Mesodermal cell (in vitro differentiated cells): Measurements from ENCODE around the gene ADRA1B. TPM values are rescaled to one million over a fixed set of nuclear protein-coding genes. Genes with fewer than 3 reads are reported as not detected.

Experiments used
- H3K27ac ChIP-seq: 2 replicates; pipeline ENCODE4 v1.7.0; 2013; ENCODE audit warnings: mild to moderate bottlenecking, low read depth, low read length, moderate library complexity; ENCODE audit not compliant: severe bottlenecking
- H3K36me3 ChIP-seq: 2 replicates; pipeline ENCODE4 v1.7.1; 2013; ENCODE audit warnings: mild to moderate bottlenecking, low read length, moderate library complexity; ENCODE audit not compliant: control insufficient read depth, insufficient read depth
- H3K4me1 ChIP-seq: one replicate; pipeline ENCODE4 v1.7.1; 2013; ENCODE audit warnings: mild to moderate bottlenecking, low read length; ENCODE audit not compliant: insufficient read depth, control insufficient read depth, poor library complexity, severe bottlenecking
- H3K4me3 ChIP-seq: 2 replicates; pipeline ENCODE4 v1.7.0; 2013; ENCODE audit warnings: low read length, control low read depth, mild to moderate bottlenecking; ENCODE audit not compliant: insufficient read depth, poor library complexity, severe bottlenecking; ENCODE audit errors: extremely low read depth
- H3K9me3 ChIP-seq: 2 replicates; pipeline ENCODE4 v1.7.1; 2013; ENCODE audit warnings: mild to moderate bottlenecking, low read length, moderate library complexity; ENCODE audit not compliant: control insufficient read depth
- WGBS, 2 experiments: methylation state at CpG; one replicate each; pipeline ENCODE4 v1.1.5; 2013; ENCODE audit warnings: missing lambda C conversion rate in 2 of 2; ENCODE audit not compliant: insufficient coverage in 2 of 2; 5-methylcytosine and 5-hydroxymethylcytosine counted together
- polyA plus RNA-seq, 2 experiments: library from polyadenylated mRNA; stranded (reverse); fragments of 50-300 nt; gene quantifications; one replicate each; pipeline ENCODE4 v1.2.3, GENCODE V29; 2013

ADRA1B gene
- polyA plus RNA-seq (2013, experiment 1 of 2): 1.7 TPM
- polyA plus RNA-seq (2013, experiment 2 of 2): 2.4 TPM

DNA sequence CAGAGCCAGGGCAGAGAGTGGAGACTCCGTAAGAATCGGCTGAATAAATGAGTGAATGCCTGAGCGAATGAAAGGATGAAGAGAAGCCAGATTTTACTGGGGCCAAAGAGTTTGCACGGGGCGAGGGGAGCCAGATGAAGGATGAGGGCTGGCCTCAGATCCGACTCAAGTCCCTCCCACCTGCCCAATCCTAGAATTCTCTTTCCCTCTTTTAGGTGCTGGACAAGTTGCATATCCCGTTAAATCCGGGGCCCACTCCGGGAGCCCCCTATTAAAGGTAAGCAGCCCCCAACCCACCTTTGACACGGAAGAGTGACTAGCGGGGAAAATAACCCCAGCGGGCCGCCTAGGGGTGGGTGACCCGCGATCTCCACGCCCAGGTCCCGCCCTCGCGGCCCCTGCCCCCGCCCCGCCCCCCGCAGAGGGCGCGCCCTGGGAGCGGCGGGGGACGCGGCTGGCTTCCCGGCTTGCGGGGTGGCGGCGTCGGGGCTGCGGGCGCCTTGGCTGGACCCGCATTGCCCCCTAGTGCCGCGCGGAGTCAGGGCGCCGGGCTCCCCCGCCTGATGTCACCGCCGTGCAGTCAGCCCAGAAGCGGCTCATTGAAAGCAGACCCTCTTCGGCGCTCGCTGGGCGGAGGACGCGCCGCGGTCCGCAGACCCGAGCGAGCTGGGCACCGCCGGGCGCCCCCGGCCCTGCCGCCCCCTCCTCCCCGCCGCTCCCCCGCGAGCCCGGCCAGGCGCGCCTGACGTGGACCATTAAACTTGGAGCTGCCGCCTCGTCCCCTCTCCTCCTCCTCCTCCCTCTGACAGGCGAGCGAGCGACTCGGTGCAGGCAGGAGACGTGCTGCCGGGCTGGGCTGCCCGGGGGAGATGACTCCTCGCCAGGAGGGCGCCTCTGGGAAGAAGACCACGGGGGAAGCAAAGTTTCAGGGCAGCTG is at the start of gene ADRA1B:
Gene ADRA1B (plus strand): TSS at position 579 of the 937 bp plus-strand sequence. CDS start 424 bp downstream, outside the sequence.
- Histone ChIP-seq H3K4me1 (peaks cover 28% of the 10 kb centered on the region), H3K27ac (no peak within 1 kb of the TSS), H3K4me3 (peak within 1 kb of the TSS; percentile 39), H3K36me3 (no peaks in the 10 kb centered on the region), H3K9me3 (no peaks in the 10 kb centered on the region)
- WGBS, 2 experiments: 2% methylated on average over 48 to 56 of the region's 81 CpGs

DNA sequence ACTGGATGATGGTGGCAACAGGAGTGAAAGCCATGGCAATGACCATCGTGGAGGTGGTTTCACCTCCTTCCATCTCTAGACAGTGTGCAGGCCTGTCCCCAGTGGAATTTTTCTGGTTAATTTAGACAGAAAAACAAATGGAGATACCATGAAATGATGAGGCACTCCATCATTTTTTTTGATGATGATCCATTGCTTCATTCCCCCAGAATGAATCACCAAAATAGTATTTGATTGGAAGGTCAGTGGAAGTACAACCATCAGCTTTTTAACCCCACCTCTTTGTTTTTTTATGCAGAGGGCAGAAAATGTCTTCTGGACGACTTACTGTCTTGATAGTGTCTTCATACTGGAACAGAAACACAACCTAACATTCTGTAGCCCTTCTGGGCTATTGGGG is 42.6 kb upstream of the ADRA1B start:
- 67 to 100% methylated on average over 1 of the region's 2 CpGs for WGBS, 2 experiments
- H3K36me3 ChIP-seq: no peaks in the 10 kb centered on the region
- H3K4me3 ChIP-seq: no peak overlapping the region
- no peaks in the 10 kb centered on the region for H3K9me3 ChIP-seq
- H3K27ac ChIP-seq: no peak overlapping the region
- H3K4me1 ChIP-seq: peaks cover 12% of the 10 kb centered on the region

DNA sequence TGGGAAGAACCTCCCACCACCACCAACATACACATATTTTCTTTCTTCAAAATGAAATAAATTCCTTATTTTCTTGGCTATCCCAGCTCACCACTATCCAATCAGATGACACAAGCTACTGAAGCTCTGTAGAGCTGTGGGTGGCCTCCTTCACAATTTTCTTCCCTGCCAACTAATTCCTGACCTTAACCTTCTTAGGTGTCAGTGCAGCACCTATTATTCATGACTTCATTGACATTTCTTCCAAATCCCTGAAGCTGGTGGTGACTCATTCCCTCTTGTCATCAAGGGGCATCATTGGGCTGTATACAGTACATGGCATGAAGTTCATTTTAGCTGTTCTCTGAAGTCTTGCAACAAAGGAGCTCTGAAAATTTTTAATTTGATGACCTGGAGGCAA is 42.0 kb upstream of the ADRA1B start:
- Histone ChIP-seq H3K9me3 (no peaks in the 10 kb centered on the region), H3K27ac (no peak overlapping the region), H3K4me1 (peaks cover 17% of the 10 kb centered on the region), H3K4me3 (no peak overlapping the region), H3K36me3 (no peaks in the 10 kb centered on the region)

DNA sequence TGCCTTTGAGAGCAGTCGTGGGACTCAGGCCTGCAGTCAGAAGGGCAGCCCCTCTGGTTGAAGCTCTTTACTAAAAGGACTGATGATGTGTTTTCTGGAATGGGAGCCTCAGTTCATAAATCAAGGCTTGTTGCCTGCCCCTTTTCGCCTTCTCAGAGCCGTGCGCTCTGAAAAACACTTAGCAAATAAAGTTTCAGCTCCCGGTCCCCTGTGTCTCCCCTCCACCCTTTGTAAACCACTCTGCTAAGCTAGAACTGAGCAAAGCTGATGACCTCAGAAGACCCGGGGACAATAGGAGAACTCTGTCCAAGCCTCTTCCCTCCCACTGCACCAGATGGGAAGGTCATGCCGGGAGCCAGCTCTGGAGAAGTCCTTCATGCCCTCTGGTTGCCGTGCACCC is 39.3 kb upstream of the ADRA1B start:
- H3K9me3 ChIP-seq: no peaks in the 10 kb centered on the region
- peaks cover 25% of the 10 kb centered on the region for H3K4me1 ChIP-seq
- no peak overlapping the region for H3K4me3 ChIP-seq
- H3K27ac ChIP-seq: no peak overlapping the region
- no peaks in the 10 kb centered on the region for H3K36me3 ChIP-seq
- WGBS, 2 experiments: 92 to 94% methylated on average over 6 to 8 of the region's 8 CpGs

DNA sequence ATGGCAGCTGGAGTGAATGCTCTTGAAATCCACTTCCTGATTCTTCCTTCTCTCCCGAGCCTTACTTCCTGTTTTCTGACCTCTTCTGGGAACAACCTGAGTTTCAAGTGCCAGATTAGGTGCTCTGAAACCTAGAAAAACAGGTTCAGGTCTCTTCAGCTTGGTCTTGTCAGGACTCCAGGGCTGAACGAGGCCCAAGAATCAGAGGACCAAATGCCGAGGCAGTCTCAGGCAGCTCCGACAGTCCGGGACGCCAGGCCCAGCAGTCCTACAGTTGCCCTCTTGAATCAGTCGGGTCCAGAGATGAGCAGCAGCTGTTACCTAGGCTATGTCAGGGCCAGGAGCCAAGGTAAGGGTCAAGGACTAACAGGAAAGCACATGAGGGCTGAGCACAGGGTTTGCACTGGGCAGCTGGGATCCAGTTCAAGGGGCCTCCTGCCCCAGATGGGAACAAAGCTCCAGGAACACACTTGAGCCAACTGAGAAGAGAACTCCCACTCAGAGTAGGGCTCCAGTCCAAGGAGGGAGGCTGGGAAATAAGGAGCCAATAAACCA is 38.3 kb upstream of the ADRA1B start:
- H3K4me1 ChIP-seq: peaks cover 25% of the 10 kb centered on the region
- H3K36me3 ChIP-seq: no peaks in the 10 kb centered on the region
- no peak overlapping the region for H3K4me3 ChIP-seq
- H3K9me3 ChIP-seq: no peaks in the 10 kb centered on the region
- 91 to 93% methylated on average over 7 of the region's 7 CpGs for WGBS, 2 experiments
- H3K27ac ChIP-seq: no peak overlapping the region

DNA sequence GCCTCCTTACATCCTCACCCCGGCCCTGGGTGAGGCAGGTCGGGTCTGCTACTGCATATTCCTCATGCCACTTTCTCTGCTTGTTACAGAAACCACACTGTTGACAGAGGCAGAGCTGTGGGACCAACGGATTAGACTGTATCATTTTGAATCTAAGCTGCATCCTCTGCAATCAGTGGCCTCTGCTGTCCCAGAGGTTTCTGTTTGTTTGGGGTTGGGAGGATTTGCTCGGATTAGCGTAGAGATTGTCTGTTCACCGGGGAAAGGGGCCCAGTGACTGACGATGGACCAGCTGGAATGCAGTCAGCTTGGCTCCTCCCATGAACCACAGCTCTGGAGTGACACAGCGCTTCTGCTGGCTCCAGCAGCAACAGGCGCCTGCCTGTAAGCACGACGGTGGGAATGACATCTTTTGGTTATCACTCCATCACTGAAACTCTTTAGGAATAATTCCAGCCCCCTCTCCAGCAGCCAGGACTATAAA is 37.3 kb upstream of the ADRA1B start:
- Histone ChIP-seq H3K36me3 (no peaks in the 10 kb centered on the region), H3K4me3 (no peak overlapping the region), H3K4me1 (peaks cover 25% of the 10 kb centered on the region), H3K27ac (peak overlapping the region; percentile 85), H3K9me3 (no peaks in the 10 kb centered on the region)
- 13 to 21% methylated on average over 8 to 9 of the region's 11 CpGs for WGBS, 2 experiments

DNA sequence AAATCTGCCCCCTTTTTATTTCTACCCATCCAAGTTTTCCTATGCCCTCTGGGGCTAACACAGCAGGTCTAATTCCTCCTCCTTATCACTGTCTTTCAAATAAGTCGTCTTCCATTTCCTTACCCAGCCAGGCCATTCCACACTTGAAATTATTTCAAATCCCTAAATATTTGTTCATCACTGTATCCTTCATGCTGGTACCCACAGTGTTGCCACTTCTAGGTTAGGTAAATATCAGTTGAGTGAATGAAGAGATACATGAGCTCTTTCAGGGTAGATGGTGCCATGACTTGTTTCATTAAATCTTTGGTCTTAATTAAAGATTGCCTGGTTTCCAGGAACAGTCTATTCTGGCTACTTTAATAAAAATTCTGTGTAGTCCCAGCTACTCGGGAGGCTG is 35.6 kb upstream of the ADRA1B start:
- H3K4me3 ChIP-seq: no peak overlapping the region

DNA sequence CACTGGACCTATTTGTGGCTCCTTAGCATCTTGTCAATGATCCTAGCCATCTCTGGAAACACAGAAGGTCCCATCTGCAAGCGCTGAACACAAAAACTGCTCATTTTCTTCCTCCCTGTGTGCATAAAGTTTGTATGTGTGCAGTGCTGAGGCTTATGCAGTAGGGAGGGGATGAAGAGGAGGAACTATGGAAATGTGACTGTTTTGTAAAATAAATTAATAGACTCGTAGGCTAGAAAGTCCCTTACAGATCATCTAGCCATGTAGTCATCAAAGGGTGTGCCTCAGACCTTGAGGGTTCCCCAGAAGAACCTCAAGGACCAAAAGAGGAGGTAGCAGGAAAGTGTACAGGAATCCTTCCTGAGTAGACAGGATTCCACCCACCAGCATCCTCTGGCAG is 34.3 kb upstream of the ADRA1B start:
- WGBS, 2 experiments: 80% methylated on average over 1 of the region's 2 CpGs; no CpG with 5 or more reads in 1 of the 2 experiments
- Histone ChIP-seq H3K4me3 (no peak overlapping the region), H3K9me3 (no peaks in the 10 kb centered on the region), H3K36me3 (no peaks in the 10 kb centered on the region), H3K4me1 (peaks cover 25% of the 10 kb centered on the region), H3K27ac (no peak overlapping the region)

More for the DNA sequence above, 35.6 kb upstream of the ADRA1B start:
- H3K9me3 ChIP-seq: no peaks in the 10 kb centered on the region
- H3K4me1 ChIP-seq: peaks cover 25% of the 10 kb centered on the region
- no peak overlapping the region for H3K27ac ChIP-seq
- H3K36me3 ChIP-seq: no peaks in the 10 kb centered on the region
- WGBS, 2 experiments: 100% methylated on average over 1 of the region's 2 CpGs; no CpG with 5 or more reads in 1 of the 2 experiments

DNA sequence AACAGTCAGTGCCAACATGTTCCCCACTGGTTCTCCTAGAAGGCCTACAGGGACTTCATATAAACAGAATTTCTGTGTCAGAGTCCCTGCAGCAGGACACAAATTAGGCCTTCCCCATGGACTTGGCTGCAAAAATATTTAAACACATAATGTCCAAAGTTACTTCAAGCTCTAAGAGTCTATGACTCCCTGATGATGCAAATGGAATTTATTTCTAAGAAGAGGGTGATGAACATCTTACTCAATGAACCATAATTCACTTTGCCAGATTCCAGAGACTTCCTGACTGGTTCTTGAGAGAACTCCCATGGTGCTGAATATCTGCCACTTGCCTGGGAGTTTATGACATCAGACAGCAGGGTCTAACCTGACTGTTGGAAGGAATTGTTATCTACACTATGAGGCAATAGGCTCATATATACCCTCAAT is 32.7 kb upstream of the ADRA1B start:
- Histone ChIP-seq H3K4me1 (peaks cover 15% of the 10 kb centered on the region), H3K36me3 (no peaks in the 10 kb centered on the region), H3K9me3 (no peaks in the 10 kb centered on the region), H3K4me3 (no peak overlapping the region), H3K27ac (no peak overlapping the region)

DNA sequence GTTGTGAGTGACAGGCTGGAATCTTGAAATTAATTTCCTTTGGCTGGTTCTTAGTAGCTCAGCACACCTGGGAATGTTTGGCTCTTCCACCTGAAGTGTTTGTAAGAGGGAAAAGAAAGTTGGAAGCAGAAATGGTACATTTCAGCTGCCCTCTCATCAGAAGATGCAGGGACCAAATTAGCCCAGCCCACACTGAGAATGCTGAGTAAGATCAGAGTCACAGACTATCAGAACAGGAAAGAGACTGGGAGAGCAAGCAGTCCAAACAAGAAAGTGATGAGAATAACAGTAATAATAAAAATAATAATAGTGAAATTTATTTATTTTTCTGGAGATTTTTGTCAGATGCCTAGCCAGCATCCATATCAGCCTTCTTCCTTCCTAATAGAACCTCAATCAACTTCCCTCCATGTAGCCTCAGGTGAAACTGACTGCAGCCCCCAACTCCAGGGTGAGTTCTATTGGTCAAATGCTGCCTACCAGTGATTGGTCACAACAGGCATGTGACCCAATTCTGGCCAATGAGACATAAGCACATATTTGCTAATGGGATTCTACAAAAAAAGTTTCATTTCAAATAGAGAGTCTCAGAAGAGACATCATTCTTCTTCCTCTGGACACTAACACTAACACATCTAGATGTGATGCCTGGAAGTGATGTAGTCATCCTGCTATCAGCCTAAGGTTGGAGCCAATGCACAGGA is 31.2 kb upstream of the ADRA1B start:
- H3K4me3 ChIP-seq: no peak overlapping the region
- no peak overlapping the region for H3K27ac ChIP-seq
- peaks cover under 1% of the 10 kb centered on the region for H3K4me1 ChIP-seq
- no peaks in the 10 kb centered on the region for H3K36me3 ChIP-seq
- H3K9me3 ChIP-seq: no peaks in the 10 kb centered on the region
